H1 (cell line): ENCODE measurements around the gene MROH8. TPM values are rescaled to one million over a fixed set of nuclear protein-coding genes. Genes with fewer than 3 reads are reported as not detected.

Experiments
- ASH2L ChIP-seq: fragments of 200-600, 300-600 bp; sonication (generic); IDR thresholded peaks from one replicate; pipeline ENCODE4 v1.7.1; 2017; ENCODE audit warnings: low read length
- CTCF ChIP-seq, 3 experiments: IDR thresholded peaks; 1 replicate in 2 of 3; 2 replicates in 1 of 3; pipeline versions ENCODE4 v1.5.1 to v1.6.1; 2011; ENCODE audit warnings: low read length in 3 of 3, mild to moderate bottlenecking in 3 of 3, inconsistent platforms in 2 of 3, low read depth in 1 of 3, moderate library complexity in 1 of 3; ENCODE audit not compliant: insufficient read depth in 1 of 3; ENCODE audit errors: control extremely low read depth in 1 of 3
- polyA plus RNA-seq, 7 experiments: library from polyadenylated mRNA; depleted of rRNA in 3 of 7; stranded (reverse) in 5 of 7; unstranded in 2 of 7; fragments of >200 nt in 5 of 7; fragments of 200-250 nt in 2 of 7; gene quantifications; 1 replicate in 5 of 7; 2 replicates in 1 of 7; 4 replicates in 1 of 7; pipeline versions ENCODE4 v1.2.1 to v1.2.3, GENCODE V29; 2011 to 2013; ENCODE audit warnings: missing spikeins in 2 of 7, mixed read lengths in 2 of 7
- total RNA-seq: library from RNA; stranded (reverse); fragmentation: NEBNext Ultra II Directional; extraction: Animal tissue kit (Norgen Biotek cat#: 25700); gene quantifications from 2 replicates; pipeline ENCODE4 v1.2.1, GENCODE V29; 2021

Gene MROH8
- total and polyA plus RNA-seq, 2 of the 8 experiments (the other 6 are each of a cell fraction or from before 2014, with no cell fraction given) = 0.50 to 0.86 TPM

GRCh38 chr20:37066168-37066567 is 113.2 kb downstream of the MROH8 start (continued):
- TF ChIP-seq CTCF (IDR thresholded peaks at IDR 0.05; ENCODE audit: control extremely low read depth in 1 of 3, insufficient read depth in 1 of 3, low read depth in 1 of 3, low read length in 3 of 3) (no peak), ASH2L (no peak)
- TF ChIP-seq, all 59 proteins: peak for 0
